ENCODE data around the gene PDK2.

DNA sequence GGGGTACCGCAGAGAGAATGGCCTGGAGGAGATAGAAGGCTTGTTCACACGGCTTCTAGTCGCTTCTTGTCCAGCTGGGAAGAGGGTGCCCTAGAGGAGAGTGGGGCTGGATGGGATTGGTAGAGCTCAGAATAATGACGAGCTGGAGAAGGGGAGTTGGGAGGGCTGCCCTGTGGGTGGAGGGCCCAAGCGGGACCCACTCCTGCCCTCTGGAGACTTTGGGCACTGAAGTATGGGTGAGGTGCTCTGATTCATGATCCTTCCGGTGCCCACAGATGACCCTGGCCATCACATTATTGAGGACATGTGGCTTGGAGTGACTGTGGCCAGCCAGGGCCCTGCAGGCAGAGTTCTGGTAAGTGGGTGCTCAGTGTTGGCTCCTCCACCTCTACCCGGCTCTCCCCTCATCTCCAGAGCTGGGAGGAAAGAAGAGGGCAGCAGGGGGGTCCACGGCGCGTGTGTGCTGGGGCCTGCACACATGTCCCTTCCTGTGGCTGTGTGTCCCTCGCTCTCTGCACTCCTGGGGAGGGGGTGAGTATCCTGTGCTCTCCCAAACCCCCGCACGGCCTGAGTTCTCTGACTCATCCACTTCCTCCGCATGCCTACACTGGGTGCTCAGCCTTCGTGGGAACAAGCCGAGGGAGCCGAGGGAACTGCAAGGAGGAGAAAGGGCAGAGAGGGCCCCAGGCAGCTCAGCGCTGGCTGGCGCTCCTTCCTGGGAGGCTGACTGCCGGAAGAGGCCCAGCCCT, 30.7 kb upstream of the PDK2 start:
- TF ChIP-seq, protein P1, sequence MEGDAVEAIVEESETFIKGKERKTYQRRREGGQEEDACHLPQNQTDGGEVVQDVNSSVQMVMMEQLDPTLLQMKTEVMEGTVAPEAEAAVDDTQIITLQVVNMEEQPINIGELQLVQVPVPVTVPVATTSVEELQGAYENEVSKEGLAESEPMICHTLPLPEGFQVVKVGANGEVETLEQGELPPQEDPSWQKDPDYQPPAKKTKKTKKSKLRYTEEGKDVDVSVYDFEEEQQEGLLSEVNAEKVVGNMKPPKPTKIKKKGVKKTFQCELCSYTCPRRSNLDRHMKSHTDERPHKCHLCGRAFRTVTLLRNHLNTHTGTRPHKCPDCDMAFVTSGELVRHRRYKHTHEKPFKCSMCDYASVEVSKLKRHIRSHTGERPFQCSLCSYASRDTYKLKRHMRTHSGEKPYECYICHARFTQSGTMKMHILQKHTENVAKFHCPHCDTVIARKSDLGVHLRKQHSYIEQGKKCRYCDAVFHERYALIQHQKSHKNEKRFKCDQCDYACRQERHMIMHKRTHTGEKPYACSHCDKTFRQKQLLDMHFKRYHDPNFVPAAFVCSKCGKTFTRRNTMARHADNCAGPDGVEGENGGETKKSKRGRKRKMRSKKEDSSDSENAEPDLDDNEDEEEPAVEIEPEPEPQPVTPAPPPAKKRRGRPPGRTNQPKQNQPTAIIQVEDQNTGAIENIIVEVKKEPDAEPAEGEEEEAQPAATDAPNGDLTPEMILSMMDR (conservative IDR thresholded peaks at IDR 0.05 in 1 of 2, IDR thresholded peaks at IDR 0.05 in 1 of 2; ENCODE audit: low read depth in 1 of 2, low read length in 2 of 2): no peak
- TF ChIP-seq EZH2 (IDR thresholded peaks at IDR 0.05; ENCODE audit: low read length, missing control alignments): no peak

Measured in fibroblast of lung (primary cell).